Activated CD4-positive, alpha-beta memory T cell treated with anti-CD3 and anti-CD28 coated beads, Interleukin-2, amount 10 ng/mL, durations not matched to agents 7 days and 5 days (primary cell): ENCODE measurements around the gene THRB. TPM values are rescaled to one million over a fixed set of nuclear protein-coding genes. Genes with fewer than 3 reads are reported as not detected.

Experiments
- CTCF ChIA-PET: fragments of 350-600 bp; sonication (Branson Sonifier 250); formaldehyde crosslinking; loops from one replicate; lab custom pipeline; 2021; ENCODE audit warnings: antibody characterized with exemption, inconsistent platforms; lab: Charles Lee
- POLR2A ChIA-PET: fragments of 350-600 bp; sonication (Branson Sonifier 250); formaldehyde crosslinking; loops from one replicate; lab custom pipeline; 2021; ENCODE audit warnings: antibody characterized with exemption; lab: Charles Lee
- DNase-seq: peaks from one replicate; pipeline ENCODE4 v3.0.0-alpha.2; 2020
- H3K27ac Mint-ChIP-seq: one replicate; pipeline ENCODE4 v1.8.0; 2021; ENCODE audit warnings: mild to moderate bottlenecking, mixed read lengths
- H3K27me3 Mint-ChIP-seq: one replicate; pipeline ENCODE4 v1.8.0; 2021; ENCODE audit warnings: mixed read lengths
- H3K36me3 Mint-ChIP-seq: one replicate; pipeline ENCODE4 v1.8.0; 2021; ENCODE audit warnings: low read depth, mixed read lengths
- H3K4me1 Mint-ChIP-seq: one replicate; pipeline ENCODE4 v1.8.0; 2021; ENCODE audit warnings: mixed read lengths
- H3K4me3 Mint-ChIP-seq: one replicate; pipeline ENCODE4 v1.8.0; 2021; ENCODE audit warnings: mild to moderate bottlenecking, mixed read lengths
- H3K9me3 Mint-ChIP-seq: one replicate; pipeline ENCODE4 v1.8.0; 2021; ENCODE audit warnings: mixed read lengths
- total RNA-seq, 2 experiments: library from RNA; stranded (reverse); gene quantifications; one replicate each; pipeline ENCODE4 v1.2.3, GENCODE V29; 2021

Gene THRB
- total RNA-seq, 2 experiments from 2014 or later, result not detected

DNA sequence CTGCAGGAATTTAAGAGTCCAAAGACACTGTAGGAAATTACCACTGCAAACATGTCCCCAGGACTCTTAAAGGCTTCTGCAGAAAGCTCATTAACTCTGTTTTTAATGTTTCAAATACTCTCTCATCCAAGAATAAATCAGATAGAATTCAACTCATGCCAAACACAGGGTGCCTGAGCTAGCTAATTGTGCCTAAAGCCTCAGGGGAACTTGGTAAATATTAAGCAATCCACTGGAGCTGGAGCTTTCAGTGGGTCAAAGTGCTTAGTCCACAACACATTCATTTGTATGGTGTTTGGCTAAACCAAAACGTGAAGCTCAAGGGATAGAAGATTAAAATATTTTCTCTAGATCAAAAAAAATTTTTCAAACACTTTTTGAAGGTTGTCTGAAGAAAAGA is 131.4 kb downstream of the THRB start:
- H3K27me3 Mint-ChIP-seq, result no peaks in the 10 kb centered on the region
- no peak overlapping the region for H3K27ac Mint-ChIP-seq
- no peak for DNase-seq
- POLR2A ChIA-PET, result no interaction called here
- CTCF ChIA-PET, result no interaction called here
- no peaks in the 10 kb centered on the region for H3K36me3 Mint-ChIP-seq
- H3K4me1 Mint-ChIP-seq, result no peaks in the 10 kb centered on the region
- H3K4me3 Mint-ChIP-seq, result no peak overlapping the region
- no peaks in the 10 kb centered on the region for H3K9me3 Mint-ChIP-seq

DNA sequence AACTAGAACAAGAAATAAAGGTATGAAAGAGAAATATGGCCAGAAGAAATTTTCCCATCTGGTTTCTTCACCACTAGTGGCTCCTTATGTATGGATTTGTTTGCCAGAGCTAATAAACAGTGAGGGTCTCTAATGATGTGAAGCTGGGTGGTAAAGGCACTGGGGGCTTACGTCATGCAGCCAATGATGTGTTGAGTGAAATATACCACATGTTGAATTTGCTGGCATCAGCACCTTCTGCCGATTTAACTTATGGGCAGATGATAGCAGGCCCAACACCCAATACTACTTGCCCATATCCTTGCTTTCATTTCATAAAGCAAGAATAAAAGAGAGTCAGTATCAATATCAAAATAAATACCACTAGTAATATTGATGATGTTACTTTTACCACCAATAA is 133.0 kb downstream of the THRB start:
- Mint-ChIP-seq H3K27ac (no peak overlapping the region), H3K27me3 (no peaks in the 10 kb centered on the region), H3K36me3 (no peaks in the 10 kb centered on the region), H3K4me3 (no peak overlapping the region), H3K9me3 (no peaks in the 10 kb centered on the region), H3K4me1 (no peaks in the 10 kb centered on the region)
- ChIA-PET CTCF (no interaction called here), POLR2A (no interaction called here)
- no peak for DNase-seq

DNA sequence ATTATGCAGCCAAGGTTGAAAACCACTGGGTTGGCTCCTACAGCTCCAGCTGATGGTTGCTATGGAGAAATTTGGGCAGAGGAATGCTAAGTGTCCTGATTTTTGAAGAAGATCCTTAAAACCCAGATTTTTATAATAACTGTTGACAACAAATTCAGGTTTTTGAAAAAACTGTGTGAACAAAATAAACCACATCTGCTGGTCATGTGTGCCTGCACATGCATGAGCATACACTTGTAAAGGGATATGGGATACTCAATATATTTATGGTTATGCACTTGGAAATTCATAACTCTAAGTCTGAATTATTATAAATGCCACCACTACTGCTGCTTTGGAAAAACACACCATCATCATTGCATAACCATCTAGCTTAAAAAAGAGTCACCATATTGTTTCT is 133.7 kb downstream of the THRB start:
- POLR2A ChIA-PET, result no interaction called here
- H3K4me3 Mint-ChIP-seq, result no peak overlapping the region
- H3K9me3 Mint-ChIP-seq, result no peaks in the 10 kb centered on the region
- no peak overlapping the region for H3K27ac Mint-ChIP-seq
- H3K27me3 Mint-ChIP-seq, result no peaks in the 10 kb centered on the region
- no peak for DNase-seq
- H3K36me3 Mint-ChIP-seq, result no peaks in the 10 kb centered on the region
- no peaks in the 10 kb centered on the region for H3K4me1 Mint-ChIP-seq
- CTCF ChIA-PET, result no interaction called here

- no peak overlapping the region for H3K4me3 Mint-ChIP-seq
- no peaks in the 10 kb centered on the region for H3K4me1 Mint-ChIP-seq
- no peaks in the 10 kb centered on the region for H3K27me3 Mint-ChIP-seq
- ChIA-PET CTCF (no interaction called here), POLR2A (no interaction called here)
- no peaks in the 10 kb centered on the region for H3K9me3 Mint-ChIP-seq
- no peak for DNase-seq
- H3K27ac Mint-ChIP-seq, result no peak overlapping the region
- H3K36me3 Mint-ChIP-seq, result no peaks in the 10 kb centered on the region
Measured at GRCh38 chr3:24359645-24360462, 134.8 kb downstream of the THRB start.

DNA sequence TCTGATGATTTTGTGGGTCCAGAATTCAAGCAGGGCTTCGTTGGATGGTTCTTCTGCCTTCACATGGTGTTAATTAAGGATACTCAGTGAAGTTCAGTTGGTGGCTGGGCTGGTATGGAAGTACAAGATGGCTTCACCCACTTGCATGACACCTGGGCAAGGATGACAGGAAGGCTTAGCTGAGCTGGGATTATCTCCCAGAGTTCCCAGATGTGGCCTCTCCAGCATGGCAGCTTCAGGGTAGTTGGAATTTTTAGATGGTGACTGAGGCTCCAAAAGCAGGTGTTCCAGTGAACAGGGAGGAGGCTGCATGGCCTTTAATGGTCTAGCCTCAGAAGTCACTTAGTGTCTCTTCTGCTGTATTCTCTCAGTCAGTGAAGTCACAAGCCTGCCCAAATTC is 135.5 kb downstream of the THRB start:
- Mint-ChIP-seq H3K36me3 (no peaks in the 10 kb centered on the region), H3K4me1 (no peaks in the 10 kb centered on the region), H3K4me3 (no peak overlapping the region), H3K27me3 (no peaks in the 10 kb centered on the region), H3K27ac (no peak overlapping the region), H3K9me3 (no peaks in the 10 kb centered on the region)
- CTCF ChIA-PET, result no interaction called here
- POLR2A ChIA-PET, result no interaction called here
- no peak for DNase-seq

DNA sequence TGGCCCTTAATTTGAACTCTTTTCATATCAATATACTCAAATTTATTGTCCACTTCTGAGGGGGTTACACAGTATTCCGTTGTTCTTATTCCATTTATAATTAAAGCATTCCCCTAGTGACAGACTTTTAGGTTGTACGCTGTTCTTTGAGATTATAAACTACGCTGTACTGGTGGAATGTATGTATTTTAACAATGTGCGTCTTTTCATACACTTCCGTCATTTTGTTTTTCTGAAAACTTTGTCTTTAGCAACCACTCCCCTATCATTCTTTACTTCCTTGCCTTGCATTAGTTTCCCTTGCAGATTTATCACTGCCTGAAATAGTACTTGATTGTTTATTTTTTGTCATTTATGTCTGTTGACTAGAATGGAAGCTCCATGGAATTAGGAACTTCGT is 137.0 kb downstream of the THRB start:
- no peak overlapping the region for H3K4me3 Mint-ChIP-seq
- no peak for DNase-seq
- CTCF ChIA-PET, result no interaction called here
- POLR2A ChIA-PET, result no interaction called here
- no peak overlapping the region for H3K27ac Mint-ChIP-seq
- H3K9me3 Mint-ChIP-seq, result no peaks in the 10 kb centered on the region
- H3K4me1 Mint-ChIP-seq, result no peaks in the 10 kb centered on the region
- H3K27me3 Mint-ChIP-seq, result no peaks in the 10 kb centered on the region
- H3K36me3 Mint-ChIP-seq, result no peaks in the 10 kb centered on the region

DNA sequence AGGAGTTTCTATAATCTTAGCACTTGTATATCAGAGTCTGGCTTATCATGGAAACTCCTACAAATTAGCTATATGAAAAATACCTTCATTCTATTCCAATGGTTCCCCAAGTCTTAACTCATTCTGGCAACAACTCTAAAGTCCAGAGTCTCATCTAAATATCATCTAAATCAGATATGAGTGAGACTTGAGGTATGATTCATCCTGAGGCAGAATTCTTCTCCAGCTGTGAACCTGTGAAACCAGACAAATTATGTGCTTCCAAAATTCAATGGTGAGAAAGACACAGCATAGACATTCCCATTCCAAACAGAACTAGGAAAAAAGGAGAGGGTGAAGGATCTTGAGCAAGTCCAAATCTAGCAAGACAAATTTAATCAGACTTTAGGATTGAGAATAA is 138.8 kb downstream of the THRB start:
- DNase-seq, result no peak
- ChIA-PET POLR2A (no interaction called here), CTCF (no interaction called here)
- Mint-ChIP-seq H3K27ac (no peak overlapping the region), H3K9me3 (no peaks in the 10 kb centered on the region), H3K4me3 (no peak overlapping the region), H3K36me3 (no peaks in the 10 kb centered on the region), H3K4me1 (no peaks in the 10 kb centered on the region), H3K27me3 (no peaks in the 10 kb centered on the region)

- Mint-ChIP-seq H3K27me3 (no peaks in the 10 kb centered on the region), H3K9me3 (no peaks in the 10 kb centered on the region), H3K27ac (no peak overlapping the region), H3K36me3 (no peaks in the 10 kb centered on the region), H3K4me1 (no peaks in the 10 kb centered on the region), H3K4me3 (no peak overlapping the region)
- POLR2A ChIA-PET, result no interaction called here
- DNase-seq, result no peak
- CTCF ChIA-PET, result no interaction called here
Measured at GRCh38 chr3:24354230-24354629, 140.4 kb downstream of the THRB start.

GRCh38 chr3:24352893-24353553 is 141.6 kb downstream of the THRB start:
- DNase-seq, result no peak
- H3K27me3 Mint-ChIP-seq, result no peaks in the 10 kb centered on the region
- no peak overlapping the region for H3K27ac Mint-ChIP-seq
- H3K9me3 Mint-ChIP-seq, result no peaks in the 10 kb centered on the region
- no peaks in the 10 kb centered on the region for H3K36me3 Mint-ChIP-seq
- H3K4me1 Mint-ChIP-seq, result no peaks in the 10 kb centered on the region
- ChIA-PET CTCF (no interaction called here), POLR2A (no interaction called here)
- no peak overlapping the region for H3K4me3 Mint-ChIP-seq

DNA sequence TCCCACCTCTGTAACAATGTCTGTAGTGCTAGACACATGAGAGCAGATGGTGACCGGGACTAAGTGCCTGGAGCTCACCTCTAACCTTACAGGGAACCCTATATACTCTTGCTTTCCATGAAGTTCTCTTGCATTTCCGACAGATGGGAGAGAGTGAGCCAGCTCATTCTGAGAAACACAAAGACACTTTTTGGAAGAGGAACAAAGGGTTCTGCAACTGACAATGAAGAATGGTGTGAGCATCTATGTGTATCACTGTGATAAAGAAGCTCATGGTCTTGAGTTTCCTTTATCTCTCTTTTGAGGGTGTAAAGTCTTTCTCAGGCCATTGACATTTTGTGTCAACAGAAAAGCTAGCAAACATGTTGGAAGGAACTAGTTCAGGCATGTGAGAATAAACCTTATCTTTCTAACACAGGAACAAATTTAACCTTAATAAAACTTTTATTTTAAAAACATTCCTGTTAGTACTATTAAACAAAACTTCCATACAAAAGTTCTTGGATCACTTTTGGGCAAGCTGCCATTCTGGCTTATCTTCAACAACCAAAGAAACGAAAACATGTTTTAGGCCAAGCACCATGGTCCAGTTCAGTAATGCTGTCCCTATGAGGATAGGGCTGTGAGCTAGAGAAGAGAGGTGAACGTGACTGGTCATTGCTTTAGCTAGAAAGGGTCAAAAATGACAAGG is 142.7 kb downstream of the THRB start:
- Mint-ChIP-seq H3K27me3 (no peaks in the 10 kb centered on the region), H3K36me3 (no peaks in the 10 kb centered on the region), H3K4me3 (no peak overlapping the region), H3K27ac (no peak overlapping the region), H3K9me3 (no peaks in the 10 kb centered on the region), H3K4me1 (no peaks in the 10 kb centered on the region)
- ChIA-PET POLR2A (no interaction called here), CTCF (no interaction called here)
- DNase-seq, result no peak

DNA sequence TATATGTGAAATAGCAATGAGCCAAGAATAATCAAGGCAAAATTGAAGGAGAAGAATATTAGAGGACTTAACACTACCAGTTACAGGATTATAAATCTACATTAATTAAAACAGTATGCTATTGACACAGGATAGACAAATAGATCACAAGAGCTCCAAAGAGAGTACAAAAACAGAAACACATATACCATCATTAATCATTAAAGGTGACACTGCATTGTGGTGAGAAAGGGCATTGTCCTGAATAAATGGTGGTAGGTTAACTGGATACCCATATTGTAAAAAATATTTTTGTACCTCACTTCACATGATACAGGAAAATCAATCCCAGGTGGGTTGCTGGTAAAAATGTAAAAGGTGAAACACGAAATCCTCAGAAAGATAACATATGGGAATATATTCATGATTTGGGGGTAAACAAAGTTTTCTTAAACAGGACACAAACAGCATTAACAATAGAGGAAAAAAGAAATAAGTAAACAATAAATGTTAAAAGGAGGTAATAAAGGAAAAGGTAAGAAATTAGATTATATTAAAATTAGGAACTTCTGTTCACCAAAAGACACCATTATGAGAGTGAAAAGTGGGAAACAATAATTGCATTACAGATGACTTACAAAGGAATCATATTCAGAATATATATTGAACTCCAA is 145.2 kb downstream of the THRB start:
- Mint-ChIP-seq H3K27ac (no peak overlapping the region), H3K27me3 (no peaks in the 10 kb centered on the region), H3K4me3 (no peak overlapping the region), H3K4me1 (no peaks in the 10 kb centered on the region), H3K36me3 (no peaks in the 10 kb centered on the region), H3K9me3 (no peaks in the 10 kb centered on the region)
- ChIA-PET CTCF (no interaction called here), POLR2A (no interaction called here)
- no peak for DNase-seq

DNA sequence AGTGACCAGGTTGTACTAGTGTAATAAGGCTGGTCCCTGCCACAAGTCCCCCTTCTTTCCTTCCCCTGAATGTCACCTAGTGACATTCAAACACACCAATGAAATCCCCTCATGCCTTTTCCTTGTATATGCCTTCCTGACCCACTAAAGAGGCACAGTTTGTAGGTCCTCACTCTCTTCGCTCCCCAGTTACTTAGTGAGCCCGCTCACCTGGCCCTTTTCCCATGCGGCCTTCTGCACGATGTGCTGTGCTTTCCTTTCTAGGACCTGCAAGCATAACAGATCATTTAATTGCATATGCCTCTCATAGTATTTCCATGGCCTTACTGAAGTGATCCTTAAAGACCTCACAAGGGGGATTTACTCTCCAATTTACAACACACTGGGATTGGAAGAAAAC is 146.3 kb downstream of the THRB start:
- ChIA-PET CTCF (no interaction called here), POLR2A (no interaction called here)
- no peaks in the 10 kb centered on the region for H3K9me3 Mint-ChIP-seq
- no peak overlapping the region for H3K27ac Mint-ChIP-seq
- H3K4me1 Mint-ChIP-seq, result no peaks in the 10 kb centered on the region
- no peaks in the 10 kb centered on the region for H3K27me3 Mint-ChIP-seq
- no peaks in the 10 kb centered on the region for H3K36me3 Mint-ChIP-seq
- DNase-seq, result no peak
- H3K4me3 Mint-ChIP-seq, result no peak overlapping the region

DNA sequence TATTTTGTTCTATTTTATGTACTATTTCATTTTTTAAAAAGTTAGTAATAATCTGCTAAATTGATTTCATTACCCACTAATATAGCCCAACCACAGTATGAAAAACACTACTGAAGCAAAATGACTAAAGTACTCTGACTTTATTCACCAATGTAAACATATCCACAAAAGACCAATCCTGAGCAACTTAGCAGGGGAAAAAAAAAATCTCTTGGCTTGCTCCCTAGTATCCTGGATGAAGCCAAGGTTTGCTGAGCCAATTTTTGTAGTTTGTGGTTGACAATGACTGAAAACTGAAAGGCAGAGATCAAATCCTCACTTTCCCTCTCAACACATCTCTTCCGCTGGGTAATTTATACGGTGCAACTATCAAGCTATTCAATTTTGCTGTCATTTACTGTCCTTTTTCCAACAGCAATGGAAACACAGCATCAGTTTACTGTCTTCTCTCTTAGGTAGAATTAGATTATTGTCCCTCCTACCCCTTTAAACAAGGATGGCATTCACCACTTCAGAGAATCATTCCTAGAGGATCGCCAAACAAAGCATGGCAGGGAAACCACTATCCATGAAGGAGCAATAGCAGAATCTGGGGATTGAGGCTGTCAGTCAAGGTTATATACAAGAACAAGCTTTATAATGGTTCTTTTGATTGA is 149.7 kb downstream of the THRB start:
- Mint-ChIP-seq H3K36me3 (no peaks in the 10 kb centered on the region), H3K4me3 (no peak overlapping the region), H3K9me3 (no peaks in the 10 kb centered on the region), H3K4me1 (no peaks in the 10 kb centered on the region), H3K27ac (no peak overlapping the region), H3K27me3 (no peaks in the 10 kb centered on the region)
- CTCF ChIA-PET, result no interaction called here
- POLR2A ChIA-PET, result no interaction called here
- DNase-seq, result no peak
